Measurements from ENCODE around the gene TBC1D22A.

GRCh38 chr22:46812034-46812605 lies 49.7 kb downstream of the TBC1D22A start:
- TF ChIP-seq CTCF (IDR thresholded peaks at IDR 0.05) (no peak), POLR2AphosphoS5 (IDR thresholded peaks at IDR 0.05) (no peak)

Data from gastroesophageal sphincter (tissue), 3 donors.